Astrocyte (in vitro differentiated cells and primary cell): ENCODE results near the gene EBPL.

ENCODE experiments used
- EZH2 ChIP-seq: IDR thresholded peaks from 2 replicates; pipeline ENCODE4 v1.6.1; 2012; ENCODE audit warnings: mild to moderate bottlenecking, low read length, inconsistent platforms; ENCODE audit not compliant: insufficient read depth
- TF ChIP-seq, protein P1 (sequence below): IDR thresholded peaks from 2 replicates; pipeline ENCODE4 v1.5.1; 2011; ENCODE audit warnings: low read depth, mild to moderate bottlenecking, inconsistent platforms, low read length, moderate library complexity; ENCODE audit not compliant: insufficient read depth

DNA sequence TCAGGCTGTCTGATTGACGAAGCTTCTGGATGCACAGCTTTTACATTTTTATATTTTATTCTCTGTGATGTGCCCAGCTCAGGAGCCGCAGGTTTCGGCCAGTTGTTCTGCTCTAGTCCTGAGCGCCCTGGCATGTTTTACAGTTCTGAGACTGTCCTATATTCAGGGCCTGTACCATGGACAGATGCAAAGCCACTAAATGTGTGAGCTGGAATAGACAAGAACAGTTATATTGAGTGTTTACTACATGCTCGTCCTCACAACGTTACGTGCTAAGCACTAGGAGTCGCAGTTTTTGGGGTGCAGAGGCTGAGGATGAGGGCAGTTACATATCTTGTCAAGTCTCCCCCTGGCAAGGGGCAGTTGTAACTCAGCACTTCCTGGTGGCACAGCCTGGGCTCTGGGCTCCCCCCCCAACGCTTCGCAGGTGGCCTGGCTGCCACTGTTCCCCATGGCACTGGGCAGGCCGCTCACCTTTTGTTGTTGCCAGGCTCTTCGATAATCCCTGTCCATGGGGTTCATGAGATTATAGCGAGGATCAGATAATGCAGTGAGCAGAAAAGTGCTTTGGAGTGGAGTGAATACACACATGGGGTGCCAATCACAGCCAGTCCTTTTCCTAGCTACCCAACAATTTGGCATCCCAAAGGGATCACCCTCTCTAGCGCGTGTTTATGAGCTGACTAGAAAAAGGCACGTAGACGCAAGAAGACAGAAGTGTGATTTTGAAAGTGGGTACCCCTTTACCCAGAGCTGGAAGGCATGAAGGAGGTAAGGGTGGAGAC, 39.5 kb downstream of the EBPL start:
- TF ChIP-seq, protein P1, sequence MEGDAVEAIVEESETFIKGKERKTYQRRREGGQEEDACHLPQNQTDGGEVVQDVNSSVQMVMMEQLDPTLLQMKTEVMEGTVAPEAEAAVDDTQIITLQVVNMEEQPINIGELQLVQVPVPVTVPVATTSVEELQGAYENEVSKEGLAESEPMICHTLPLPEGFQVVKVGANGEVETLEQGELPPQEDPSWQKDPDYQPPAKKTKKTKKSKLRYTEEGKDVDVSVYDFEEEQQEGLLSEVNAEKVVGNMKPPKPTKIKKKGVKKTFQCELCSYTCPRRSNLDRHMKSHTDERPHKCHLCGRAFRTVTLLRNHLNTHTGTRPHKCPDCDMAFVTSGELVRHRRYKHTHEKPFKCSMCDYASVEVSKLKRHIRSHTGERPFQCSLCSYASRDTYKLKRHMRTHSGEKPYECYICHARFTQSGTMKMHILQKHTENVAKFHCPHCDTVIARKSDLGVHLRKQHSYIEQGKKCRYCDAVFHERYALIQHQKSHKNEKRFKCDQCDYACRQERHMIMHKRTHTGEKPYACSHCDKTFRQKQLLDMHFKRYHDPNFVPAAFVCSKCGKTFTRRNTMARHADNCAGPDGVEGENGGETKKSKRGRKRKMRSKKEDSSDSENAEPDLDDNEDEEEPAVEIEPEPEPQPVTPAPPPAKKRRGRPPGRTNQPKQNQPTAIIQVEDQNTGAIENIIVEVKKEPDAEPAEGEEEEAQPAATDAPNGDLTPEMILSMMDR: no peak
- no peak for TF ChIP-seq EZH2
